ENCODE measurements around the gene CABLES2. TPM values are rescaled to one million over a fixed set of nuclear protein-coding genes. Genes with fewer than 3 reads are reported as not detected.

Gene CABLES2
- total and polyA plus RNA-seq, 4 donors: 0.92 to 3.2 (median 2.0) TPM

GRCh38 chr20:62344782-62345181 lies 62.3 kb downstream of the CABLES2 start:
- H3K9me3 ChIP-seq (ENCODE audit: control insufficient read depth in 4 of 4, low read length in 3 of 4): no peaks in the 10 kb centered on the region
- H3K27me3 ChIP-seq (ENCODE audit: control insufficient read depth in 4 of 4, insufficient read depth in 4 of 4, low read length in 3 of 4): no peaks in the 10 kb centered on the region
- H3K27ac ChIP-seq (ENCODE audit: low read depth in 1 of 2, low read length in 2 of 2): no peak overlapping the region
- 84% methylated on average over 10 of the region's 10 CpGs for whole genome bisulfite sequencing
- H3K4me1 ChIP-seq (ENCODE audit: control insufficient read depth in 4 of 4, insufficient read depth in 4 of 4, low read length in 3 of 4): peaks cover 0 to 7% (median 4%) of the 10 kb centered on the region in 4 donors
- TF ChIP-seq GABPA (IDR thresholded peaks at IDR 0.05 in 1 of 2, conservative IDR thresholded peaks at IDR 0.05 in 1 of 2): no peak
- TF ChIP-seq HNF4G (IDR thresholded peaks at IDR 0.05): no peak
- no peak for TF ChIP-seq RXRA (IDR thresholded peaks at IDR 0.05)
- no peak for TF ChIP-seq SP1 (IDR thresholded peaks at IDR 0.05)
- no peak for TF ChIP-seq ATF3 (IDR thresholded peaks at IDR 0.05)
- TF ChIP-seq JUND (IDR thresholded peaks at IDR 0.05): no peak
- no peak for TF ChIP-seq REST (IDR thresholded peaks at IDR 0.05)
- TF ChIP-seq YY1 (IDR thresholded peaks at IDR 0.05): no peak
- TF ChIP-seq NR2F2 (IDR thresholded peaks at IDR 0.05): no peak
- no peak for TF ChIP-seq EGR1 (IDR thresholded peaks at IDR 0.05; ENCODE audit: low read depth in 2 of 2)
- no peak for TF ChIP-seq CTCF (IDR thresholded peaks at IDR 0.05; ENCODE audit: low read depth, low read length, missing input control)
- no peak for DNase-seq (ENCODE audit: low spot score)
- H3K9ac ChIP-seq (ENCODE audit: low read depth in 1 of 2, low read length in 2 of 2): no peak overlapping the region
- H3K4me3 ChIP-seq (ENCODE audit: low read depth in 1 of 3, low read length in 3 of 3): no peak overlapping the region
- peaks cover 1 to 21% (median 6%) of the 10 kb centered on the region in 4 donors for H3K36me3 ChIP-seq (ENCODE audit: control insufficient read depth in 4 of 4, insufficient read depth in 3 of 4, low read depth in 1 of 4, low read length in 3 of 4)

GRCh38 chr20:62344092-62344491 lies 63.0 kb downstream of the CABLES2 start:
- H3K4me3 ChIP-seq (ENCODE audit: low read depth in 1 of 3, low read length in 3 of 3): no peak overlapping the region
- WGBS: 98% methylated on average over 5 of the region's 5 CpGs
- H3K4me1 ChIP-seq (ENCODE audit: control insufficient read depth in 4 of 4, insufficient read depth in 4 of 4, low read length in 3 of 4): peaks cover 0 to 7% (median 4%) of the 10 kb centered on the region in 4 donors
- no peak overlapping the region for H3K27ac ChIP-seq (ENCODE audit: low read depth in 1 of 2, low read length in 2 of 2)
- H3K27me3 ChIP-seq (ENCODE audit: control insufficient read depth in 4 of 4, insufficient read depth in 4 of 4, low read length in 3 of 4): no peaks in the 10 kb centered on the region
- no peaks in the 10 kb centered on the region for H3K9me3 ChIP-seq (ENCODE audit: control insufficient read depth in 4 of 4, low read length in 3 of 4)
- H3K36me3 ChIP-seq (ENCODE audit: control insufficient read depth in 4 of 4, insufficient read depth in 3 of 4, low read depth in 1 of 4, low read length in 3 of 4): peaks cover 1 to 24% (median 8%) of the 10 kb centered on the region in 4 donors
- no peak overlapping the region for H3K9ac ChIP-seq (ENCODE audit: low read depth in 1 of 2, low read length in 2 of 2)
- no peak for DNase-seq (ENCODE audit: low spot score)
- no peak for TF ChIP-seq GABPA (IDR thresholded peaks at IDR 0.05 in 1 of 2, conservative IDR thresholded peaks at IDR 0.05 in 1 of 2)
- no peak for TF ChIP-seq SP1 (IDR thresholded peaks at IDR 0.05)
- no peak for TF ChIP-seq REST (IDR thresholded peaks at IDR 0.05)
- TF ChIP-seq TAF1 (conservative IDR thresholded peaks at IDR 0.05): no peak
- no peak for TF ChIP-seq RXRA (IDR thresholded peaks at IDR 0.05)
- TF ChIP-seq ZBTB33 (IDR thresholded peaks at IDR 0.05): no peak
- TF ChIP-seq YY1 (IDR thresholded peaks at IDR 0.05): no peak
- no peak for TF ChIP-seq MAX (IDR thresholded peaks at IDR 0.05)
- TF ChIP-seq JUND (IDR thresholded peaks at IDR 0.05): no peak
- no peak for TF ChIP-seq CTCF (IDR thresholded peaks at IDR 0.05; ENCODE audit: low read depth, low read length, missing input control)
- no peak for TF ChIP-seq FOXA1 (IDR thresholded peaks at IDR 0.05)
- no peak for TF ChIP-seq HNF4G (IDR thresholded peaks at IDR 0.05)
- TF ChIP-seq FOXA2 (IDR thresholded peaks at IDR 0.05): no peak
- no peak for TF ChIP-seq ATF3 (IDR thresholded peaks at IDR 0.05)
- TF ChIP-seq EGR1 (IDR thresholded peaks at IDR 0.05; ENCODE audit: low read depth in 2 of 2): no peak
- no peak for TF ChIP-seq RAD21 (IDR thresholded peaks at IDR 0.05)

All from liver (tissue), 9 donors.